NCI-H2171 treated with DMSO at 0.1 percent for 48 hours (cell line): ENCODE results near the gene FAXDC2.
A peak's percentile ranks its signal among the peaks of the same experiment; 100 is the strongest.

Source experiments
- DNase-seq: peaks from one replicate; lab custom pipeline; 2025; lab: John Stamatoyannopoulos, UW

Gene FAXDC2

GRCh38 chr5:154850255-154851062 lies at the start of gene FAXDC2:
Gene FAXDC2, minus strand, starts transcription at chr5:154850603. Its CDS starts 12,425 bp downstream, at chr5:154838178.
- no peak for DNase-seq

DNA sequence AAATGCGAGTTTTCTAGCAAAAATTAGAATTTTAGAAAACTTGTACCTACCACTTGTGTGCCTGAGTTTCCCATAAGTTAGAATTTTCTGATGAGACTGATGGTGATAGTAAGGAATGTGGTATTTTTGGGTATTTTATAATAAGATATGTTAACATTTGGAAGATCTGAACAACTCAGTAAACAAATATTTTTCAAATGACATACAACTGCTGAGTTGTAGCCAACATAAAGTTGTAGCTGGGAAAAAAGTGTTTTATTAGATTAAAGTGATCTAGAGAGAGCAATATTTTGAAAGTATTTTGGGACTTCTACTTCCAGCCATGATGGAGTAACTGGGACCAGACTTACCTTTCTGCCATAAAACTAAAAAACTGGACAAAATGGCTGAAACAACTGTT lies 49.7 kb upstream of the FAXDC2 start:
- DNase-seq: no peak

DNA sequence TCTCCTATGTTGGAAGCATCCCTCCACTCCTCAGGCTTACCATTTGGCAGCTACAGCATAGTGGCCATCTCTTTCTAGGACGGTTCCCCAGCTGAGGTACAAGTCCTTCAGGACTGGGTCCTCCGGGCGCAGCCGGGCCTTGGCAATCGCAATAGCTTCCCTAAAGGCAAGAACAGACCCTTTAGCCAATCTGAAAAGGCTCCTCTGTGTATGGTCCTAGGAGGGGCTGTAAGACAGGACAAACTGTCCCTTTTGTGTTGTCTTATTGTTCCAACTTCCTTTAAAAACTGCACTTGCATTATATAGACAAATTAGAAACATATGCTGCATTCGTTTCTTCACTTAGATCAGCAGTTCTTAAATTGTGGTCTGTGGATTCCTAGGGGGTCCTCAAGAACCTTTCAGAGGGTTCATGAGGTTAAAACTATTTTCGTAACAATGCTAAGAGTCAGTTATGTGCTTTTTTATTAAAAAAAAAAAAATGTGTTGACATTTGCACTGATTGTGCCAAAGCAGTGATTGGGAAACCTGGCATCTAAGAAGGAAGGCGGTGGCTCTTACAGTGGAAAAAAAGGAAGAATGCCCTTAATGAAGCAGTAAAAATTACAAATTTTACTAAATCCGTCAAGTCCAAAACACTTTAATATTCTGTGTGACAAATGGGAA lies 48.9 kb upstream of the FAXDC2 start:
- DNase-seq: no peak

DNA sequence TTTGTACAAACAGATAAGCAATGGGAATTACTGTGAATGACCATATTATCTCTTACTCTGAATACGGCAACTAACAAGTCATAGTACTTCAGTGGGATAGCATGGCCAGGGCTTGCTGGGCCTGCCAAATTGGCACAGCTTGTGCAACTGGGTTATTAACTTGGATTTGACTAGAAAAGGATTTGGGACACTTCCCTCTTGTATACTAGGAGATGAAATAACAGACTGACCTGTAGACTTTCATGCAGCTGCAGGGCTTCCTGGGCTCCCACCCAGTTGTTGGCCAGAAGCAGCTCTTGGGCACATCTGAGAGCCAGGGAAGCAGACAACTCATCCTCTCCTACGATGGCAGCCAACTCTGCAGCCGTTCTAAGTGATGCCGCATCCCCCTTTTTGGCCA lies 47.8 kb upstream of the FAXDC2 start:
- DNase-seq: no peak

GRCh38 chr5:154896562-154897165 lies 46.3 kb upstream of the FAXDC2 start:
- no peak for DNase-seq

- no peak for DNase-seq
Observed at GRCh38 chr5:154895606-154896561, 45.5 kb upstream of the FAXDC2 start.

GRCh38 chr5:154893381-154893780 lies 43.0 kb upstream of the FAXDC2 start:
- no peak for DNase-seq

DNA sequence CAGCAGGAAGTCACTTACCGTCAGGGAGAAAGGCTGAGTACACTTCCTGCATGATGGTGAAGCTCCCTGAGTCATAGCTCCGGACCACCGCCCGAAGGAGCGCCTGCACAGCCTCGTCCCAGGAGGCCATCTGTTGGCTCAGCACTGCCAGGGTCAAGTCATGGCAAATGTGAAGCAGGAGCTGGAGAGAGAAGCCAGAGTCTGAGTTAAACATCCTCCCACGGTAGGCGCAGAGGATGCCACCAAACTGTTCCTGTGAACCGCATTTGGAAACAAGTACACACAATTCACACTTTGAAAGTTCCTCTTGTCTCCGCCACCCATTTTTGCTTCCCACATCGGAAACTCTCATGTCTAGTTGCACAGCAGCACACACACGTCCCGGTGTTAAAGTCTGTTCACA lies 42.0 kb upstream of the FAXDC2 start:
- no peak for DNase-seq

- DNase-seq: no peak
Observed at GRCh38 chr5:154885439-154885838, 35.0 kb upstream of the FAXDC2 start.

DNA sequence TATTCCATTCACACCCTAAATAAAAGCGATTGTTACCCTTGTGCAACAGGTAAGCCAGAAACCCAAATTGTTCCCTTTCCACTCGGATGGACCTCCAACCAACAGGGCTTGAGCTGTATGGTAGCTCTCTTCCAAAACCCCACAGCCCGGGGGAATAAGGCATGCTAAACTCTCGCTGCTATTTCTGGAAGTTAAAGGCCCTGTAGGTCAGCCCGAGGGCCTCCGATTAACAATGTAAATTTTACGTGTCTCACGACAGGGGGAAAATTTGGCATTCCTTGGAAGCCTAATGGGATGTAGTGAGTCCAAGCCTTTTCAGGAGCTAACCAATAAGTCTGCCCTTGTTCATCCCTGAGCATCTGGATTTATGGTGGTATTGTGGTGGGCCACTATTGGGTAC lies 34.0 kb upstream of the FAXDC2 start:
- DNase-seq: no peak

GRCh38 chr5:154881986-154882385 lies 31.6 kb upstream of the FAXDC2 start:
- no peak for DNase-seq

- DNase-seq: no peak
Observed at GRCh38 chr5:154878642-154879335, 28.4 kb upstream of the FAXDC2 start.

GRCh38 chr5:154873791-154874331 lies 23.5 kb upstream of the FAXDC2 start:
- DNase-seq: no peak

DNA sequence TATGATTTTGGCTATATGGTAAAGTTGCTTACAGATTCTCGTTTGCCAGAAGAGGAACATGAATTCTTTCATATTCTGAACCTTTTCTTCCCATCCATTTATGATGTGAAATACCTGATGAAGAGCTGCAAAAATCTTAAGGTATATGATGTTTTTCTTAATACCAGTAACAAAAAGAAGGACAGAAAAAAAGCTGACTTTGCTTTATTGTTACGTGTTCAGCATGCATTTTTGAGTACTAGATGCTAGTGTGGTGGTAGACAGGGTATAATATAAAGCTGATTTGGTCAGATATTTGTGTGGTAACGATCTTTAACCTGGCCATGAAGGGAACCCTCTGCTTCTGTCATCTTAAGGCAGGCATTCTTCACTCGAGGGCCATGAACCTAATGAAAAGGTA lies 21.3 kb upstream of the FAXDC2 start:
- DNase-seq: no peak

- peak; percentile 53 for DNase-seq
Observed at GRCh38 chr5:154868702-154869101, 18.3 kb upstream of the FAXDC2 start.

GRCh38 chr5:154866841-154867240 lies 16.4 kb upstream of the FAXDC2 start:
- no peak for DNase-seq

DNA sequence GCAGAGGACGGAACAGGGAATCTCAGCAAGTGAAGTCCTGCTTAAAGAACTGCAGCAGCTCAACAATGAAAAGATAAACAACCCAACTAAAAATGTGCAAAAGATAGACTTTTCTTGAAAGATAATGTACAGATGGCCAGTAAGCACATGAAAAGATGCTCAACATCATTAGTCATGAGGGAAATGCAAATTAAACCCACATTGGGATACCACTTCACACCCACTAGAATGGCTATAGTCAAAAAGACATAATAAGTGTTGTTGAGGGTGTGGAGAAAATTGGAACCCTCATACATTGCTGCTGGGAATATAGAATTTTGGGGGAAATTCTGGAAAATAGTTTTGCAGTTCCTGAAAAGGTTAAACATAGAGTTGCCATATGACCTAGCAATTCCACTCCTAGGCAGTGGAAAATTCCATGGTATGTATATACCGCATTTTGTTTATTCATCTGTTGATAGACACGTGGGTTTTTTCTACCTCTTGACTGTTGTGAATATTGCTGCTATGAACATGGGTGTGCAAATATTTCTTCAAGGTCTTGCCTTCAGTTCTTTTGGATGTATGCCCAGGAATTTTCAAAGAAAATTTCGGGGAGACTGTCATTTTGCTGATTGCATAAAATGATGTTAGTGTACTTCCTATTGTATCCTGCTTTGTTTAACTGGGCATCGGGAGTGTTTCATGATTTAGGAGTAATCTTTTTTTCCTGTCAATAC lies 15.2 kb upstream of the FAXDC2 start:
- DNase-seq: no peak

- DNase-seq: no peak
Observed at GRCh38 chr5:154863291-154864080, 13.1 kb upstream of the FAXDC2 start.

DNA sequence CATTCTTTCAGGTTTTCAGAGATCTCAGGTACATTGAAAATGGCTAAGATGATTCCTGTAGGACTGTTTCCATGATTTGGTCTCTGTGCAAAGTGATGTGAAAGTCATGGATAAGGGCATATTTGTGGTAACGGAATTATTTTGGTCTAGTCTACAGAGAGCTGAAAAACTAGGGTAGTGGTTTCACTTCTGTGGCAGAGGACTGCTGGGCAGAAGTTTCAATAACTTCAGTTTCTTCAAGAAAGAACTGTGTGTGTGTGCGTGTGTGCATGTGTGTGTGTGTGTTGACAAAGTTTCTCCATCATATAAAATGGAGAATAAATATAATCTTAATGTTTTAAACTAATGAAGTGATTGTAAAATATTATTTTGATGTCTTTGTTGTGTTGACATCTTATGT lies 12.4 kb upstream of the FAXDC2 start:
- DNase-seq: no peak

- DNase-seq: no peak
Observed at GRCh38 chr5:154861946-154862345, 11.5 kb upstream of the FAXDC2 start.
